ENCODE data around the gene MB21D2. TPM values are rescaled to one million over a fixed set of nuclear protein-coding genes. Genes with fewer than 3 reads are reported as not detected.

Gene MB21D2
- total and polyA plus RNA-seq, 9 donors = 4.5 to 13.9 (median 6.0) TPM

GRCh38 chr3:192906940-192907339 is 10.7 kb downstream of the MB21D2 start:
- Histone ChIP-seq H3K27ac (no peak overlapping the region), H3K4me3 (no peak overlapping the region), H3K36me3 (no peaks in the 10 kb centered on the region), H3K9me3 (no peaks in the 10 kb centered on the region), H3K4me1 (ENCODE audit: insufficient read depth) (peaks cover 2% of the 10 kb centered on the region), H3K27me3 (no peaks in the 10 kb centered on the region)
- WGBS, 3 donors = 73 to 89% (median 87%) methylated on average over 1 of the region's 1 CpG
- no peak for TF ChIP-seq CTCF (IDR thresholded peaks at IDR 0.05)
- no peak for TF ChIP-seq EP300 (IDR thresholded peaks at IDR 0.05)
- TF ChIP-seq POLR2A (IDR thresholded peaks at IDR 0.05) = no peak
- intact Hi-C loops (cut with DNase I) = no loop called here
- DNase-seq = no peak

- Histone ChIP-seq H3K27ac (no peak overlapping the region), H3K36me3 (no peaks in the 10 kb centered on the region), H3K4me1 (ENCODE audit: insufficient read depth) (peaks cover 2% of the 10 kb centered on the region), H3K27me3 (no peaks in the 10 kb centered on the region), H3K4me3 (no peak overlapping the region), H3K9me3 (no peaks in the 10 kb centered on the region)
- TF ChIP-seq POLR2A (IDR thresholded peaks at IDR 0.05) = no peak
- TF ChIP-seq EP300 (IDR thresholded peaks at IDR 0.05) = no peak
- no peak for TF ChIP-seq CTCF (IDR thresholded peaks at IDR 0.05)
- no peak for DNase-seq
- intact Hi-C loops (cut with DNase I) = no loop called here
- 82 to 87% (median 83%) methylated on average over 3 of the region's 3 CpGs for WGBS, 3 donors
Measured at GRCh38 chr3:192905980-192906678, 11.5 kb downstream of the MB21D2 start.

GRCh38 chr3:192904632-192905289 is 12.9 kb downstream of the MB21D2 start:
- Histone ChIP-seq H3K4me3 (no peak overlapping the region), H3K27ac (no peak overlapping the region), H3K36me3 (no peaks in the 10 kb centered on the region), H3K9me3 (no peaks in the 10 kb centered on the region), H3K27me3 (no peaks in the 10 kb centered on the region), H3K4me1 (ENCODE audit: insufficient read depth) (peaks cover 2% of the 10 kb centered on the region)
- no peak for DNase-seq
- intact Hi-C loops (cut with DNase I) = no loop called here
- 45 to 81% (median 57%) methylated on average over 10 of the region's 10 CpGs for WGBS, 3 donors
- TF ChIP-seq POLR2A (IDR thresholded peaks at IDR 0.05) (no peak), CTCF (IDR thresholded peaks at IDR 0.05) (no peak), EP300 (IDR thresholded peaks at IDR 0.05) (no peak)

GRCh38 chr3:192902549-192902948 is 15.1 kb downstream of the MB21D2 start:
- Histone ChIP-seq H3K9me3 (no peaks in the 10 kb centered on the region), H3K36me3 (no peaks in the 10 kb centered on the region), H3K4me1 (ENCODE audit: insufficient read depth) (peaks cover 2% of the 10 kb centered on the region), H3K27me3 (no peaks in the 10 kb centered on the region), H3K27ac (no peak overlapping the region), H3K4me3 (no peak overlapping the region)
- intact Hi-C loops (cut with DNase I) = no loop called here
- WGBS, 3 donors = 90 to 93% (median 92%) methylated on average over 4 of the region's 4 CpGs
- TF ChIP-seq EP300 (IDR thresholded peaks at IDR 0.05) (no peak), CTCF (IDR thresholded peaks at IDR 0.05) (no peak), POLR2A (IDR thresholded peaks at IDR 0.05) (no peak)
- DNase-seq = no peak
